MCF 10A (cell line): ENCODE data around the gene CEP63. TPM values are rescaled to one million over a fixed set of nuclear protein-coding genes. Genes with fewer than 3 reads are reported as not detected.

Source experiments
- BruUV-seq: library from RNA; stranded (reverse); fragments of 400-500 nt; replicated peaks from 2 replicates; lab custom pipeline; 2021; lab: Mats Ljungman, UMichigan
- CTCF ChIA-PET: fragments of 300-600 bp; sonication (Branson Sonifier 250); formaldehyde crosslinking; extraction: SDS; loops from one replicate; lab custom pipeline; 2021; ENCODE audit warnings: antibody characterized with exemption, inconsistent platforms; lab: Yijun Ruan, JAX
- POLR2A ChIA-PET: fragments of 300-600, 350-650 bp; sonication (Branson Sonifier 250); formaldehyde crosslinking; extraction: SDS; loops from one replicate; lab custom pipeline; 2020; ENCODE audit warnings: antibody characterized with exemption, inconsistent platforms; lab: Yijun Ruan, JAX
- DNase-seq: peaks from one replicate; pipeline ENCODE4 v3.0.0-alpha.2; 2018; ENCODE audit not compliant: unreplicated experiment
- H3K27ac Mint-ChIP-seq: one replicate; pipeline ENCODE4 v1.8.0; 2022; ENCODE audit warnings: mild to moderate bottlenecking, low read depth, mixed read lengths; ENCODE audit not compliant: unreplicated experiment
- H3K27me3 Mint-ChIP-seq: one replicate; pipeline ENCODE4 v1.8.0; 2022; ENCODE audit warnings: mixed read lengths; ENCODE audit not compliant: insufficient read depth, unreplicated experiment
- H3K36me3 Mint-ChIP-seq: one replicate; pipeline ENCODE4 v1.8.0; 2022; ENCODE audit warnings: mild to moderate bottlenecking, moderate library complexity, mixed read lengths; ENCODE audit not compliant: insufficient read depth, unreplicated experiment
- H3K4me1 Mint-ChIP-seq: one replicate; pipeline ENCODE4 v1.8.0; 2022; ENCODE audit warnings: mixed read lengths; ENCODE audit not compliant: insufficient read depth, unreplicated experiment
- H3K4me3 Mint-ChIP-seq: one replicate; pipeline ENCODE4 v1.8.0; 2022; ENCODE audit warnings: mild to moderate bottlenecking, moderate library complexity, mixed read lengths; ENCODE audit not compliant: unreplicated experiment
- H3K9me3 Mint-ChIP-seq: one replicate; pipeline ENCODE4 v1.8.0; 2022; ENCODE audit warnings: mixed read lengths; ENCODE audit not compliant: unreplicated experiment
- CTCF ChIP-seq: fragments of 200-600 bp; IDR thresholded peaks from one replicate; pipeline ENCODE4 v1.8.0; 2022; ENCODE audit warnings: antibody characterized with exemption, mild to moderate bottlenecking; ENCODE audit not compliant: unreplicated experiment
- intact Hi-C: fragments of 100-400 bp; cut with micrococcal nuclease; formaldehyde crosslinking; loops from 2 replicates; pipeline ENCODE4 v1.14.1; 2022
- total RNA-seq: library from RNA; stranded (reverse); gene quantifications from 2 replicates; pipeline ENCODE4 v1.2.3, GENCODE V29; 2022

CEP63 gene
- total RNA-seq, 1 experiment from 2014 or later: 40.0 TPM

- POLR2A ChIA-PET: interaction anchor here (0.6 to 6.9 kb wide), 19 partner anchors 9 to 906 kb away, joined by 3 to 77 read pairs (median 4); partner anchors contain the start of genes AMOTL2, ANAPC13 and CEP63
- no TSS peak for BruUV-seq
- peaks cover 24% of the 10 kb centered on the region for H3K4me1 Mint-ChIP-seq
- peaks cover 41% of the 10 kb centered on the region for H3K36me3 Mint-ChIP-seq
- TF ChIP-seq CTCF: no peak
- CTCF ChIA-PET: interaction anchor here (0.7 to 16.7 kb wide), 15 partner anchors 10 to 280 kb away, joined by 3 to 449 read pairs (median 5); partner anchors contain the start of gene AMOTL2
- intact Hi-C loops: loop anchor here (10.0 kb wide), 1 partner anchor 662 kb away; no protein-coding TSS in a partner anchor
- DNase-seq: peak; percentile 42
- peak overlapping the region; percentile 46 for H3K27ac Mint-ChIP-seq
- no peaks in the 10 kb centered on the region for H3K27me3 Mint-ChIP-seq
- no peaks in the 10 kb centered on the region for H3K9me3 Mint-ChIP-seq
- peak overlapping the region; percentile 8 for H3K4me3 Mint-ChIP-seq
Measured at GRCh38 chr3:134477002-134477401, 8.9 kb upstream of the CEP63 start.

- intact Hi-C loops: loop anchor here (10.0 kb wide), 1 partner anchor 663 kb away; no protein-coding TSS in a partner anchor
- Mint-ChIP-seq H3K9me3 (no peaks in the 10 kb centered on the region), H3K27ac (peak overlapping the region; percentile 46), H3K36me3 (peaks cover 50% of the 10 kb centered on the region), H3K4me1 (peaks cover 31% of the 10 kb centered on the region), H3K27me3 (no peaks in the 10 kb centered on the region), H3K4me3 (no peak overlapping the region)
- ChIA-PET CTCF (interaction anchor here (0.6 to 16.7 kb wide), 13 partner anchors 10 to 849 kb away, joined by 3 to 449 read pairs (median 5); partner anchors contain the start of gene AMOTL2), POLR2A (interaction anchor here (0.7 to 6.9 kb wide), 8 partner anchors 8 to 281 kb away, joined by 3 to 77 read pairs (median 8); partner anchors contain the start of genes AMOTL2, ANAPC13 and CEP63)
- TSS peak; percentile 31 for BruUV-seq
- DNase-seq: no peak
- no peak for TF ChIP-seq CTCF
Measured at GRCh38 chr3:134477938-134478337, 7.9 kb upstream of the CEP63 start.

DNA sequence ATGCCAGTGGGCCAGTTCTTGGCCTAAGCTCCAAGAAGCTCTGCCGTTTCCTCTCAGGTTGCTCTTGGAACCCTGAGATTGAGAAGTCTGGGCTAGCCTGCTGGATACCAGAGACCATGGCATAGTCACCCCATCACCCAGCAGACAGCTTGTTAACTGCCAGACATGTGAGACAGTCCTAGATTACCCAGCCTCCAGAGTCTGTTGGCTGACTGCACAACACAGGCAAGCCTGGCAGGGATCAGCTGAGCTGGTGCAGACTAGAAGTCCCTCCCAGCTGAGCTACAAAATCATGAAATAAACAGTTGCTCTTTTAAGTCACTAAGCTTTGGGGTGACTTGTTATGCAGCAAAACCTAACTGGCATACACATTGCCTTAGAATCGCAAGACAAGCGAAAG, 5.3 kb upstream of the CEP63 start:
- peaks cover 58% of the 10 kb centered on the region for H3K36me3 Mint-ChIP-seq
- peaks cover 38% of the 10 kb centered on the region for H3K4me1 Mint-ChIP-seq
- H3K27ac Mint-ChIP-seq: no peak overlapping the region
- no TSS peak for BruUV-seq
- no peak for DNase-seq
- intact Hi-C loops: no loop called here
- H3K4me3 Mint-ChIP-seq: no peak overlapping the region
- no peak for TF ChIP-seq CTCF
- POLR2A ChIA-PET: interaction anchor here (0.6 to 1.4 kb wide), 5 partner anchors 10 to 160 kb away, joined by 3 to 4 read pairs (median 4); no protein-coding TSS in a partner anchor
- CTCF ChIA-PET: interaction anchor here (0.5 to 16.7 kb wide), 12 partner anchors 9 to 1562 kb away, joined by 3 to 449 read pairs (median 4); partner anchors contain the start of gene AMOTL2
- no peaks in the 10 kb centered on the region for H3K9me3 Mint-ChIP-seq
- no peaks in the 10 kb centered on the region for H3K27me3 Mint-ChIP-seq

- no peak for TF ChIP-seq CTCF
- intact Hi-C loops: no loop called here
- CTCF ChIA-PET: interaction anchor here (0.5 to 16.7 kb wide), 5 partner anchors 16 to 330 kb away, joined by 3 to 449 read pairs (median 34); partner anchors contain the start of gene AMOTL2
- peaks cover 32% of the 10 kb centered on the region for H3K4me1 Mint-ChIP-seq
- H3K27ac Mint-ChIP-seq: peak overlapping the region; percentile 65
- POLR2A ChIA-PET: interaction anchor here (0.7 to 1.4 kb wide), 3 partner anchors 9 to 536 kb away, joined by 3 to 4 read pairs (median 3); no protein-coding TSS in a partner anchor
- H3K27me3 Mint-ChIP-seq: no peaks in the 10 kb centered on the region
- no TSS peak for BruUV-seq
- DNase-seq: no peak
- H3K4me3 Mint-ChIP-seq: no peak overlapping the region
- H3K9me3 Mint-ChIP-seq: no peaks in the 10 kb centered on the region
- H3K36me3 Mint-ChIP-seq: peaks cover 58% of the 10 kb centered on the region
Measured at GRCh38 chr3:134481166-134481565, 4.7 kb upstream of the CEP63 start.
